ENCODE data around the gene VRK3.

Gene VRK3

GRCh38 chr19:49988433-49988832 lies 36.7 kb downstream of the VRK3 start:
- DNase-seq (ENCODE audit: insufficient read length, low spot score) (peak; percentile 82), FAIRE-seq (peak; percentile 30)

GRCh38 chr19:49988007-49988406 lies 37.2 kb downstream of the VRK3 start:
- DNase-seq (ENCODE audit: insufficient read length, low spot score) (no peak), FAIRE-seq (no peak)
- TF ChIP-seq POLR2A (IDR thresholded peaks at IDR 0.05; ENCODE audit: low read depth, low read length): no peak

More at GRCh38 chr19:49988433-49988832, 36.7 kb downstream of the VRK3 start:
- TF ChIP-seq POLR2A (IDR thresholded peaks at IDR 0.05; ENCODE audit: low read depth, low read length): no peak

DNA sequence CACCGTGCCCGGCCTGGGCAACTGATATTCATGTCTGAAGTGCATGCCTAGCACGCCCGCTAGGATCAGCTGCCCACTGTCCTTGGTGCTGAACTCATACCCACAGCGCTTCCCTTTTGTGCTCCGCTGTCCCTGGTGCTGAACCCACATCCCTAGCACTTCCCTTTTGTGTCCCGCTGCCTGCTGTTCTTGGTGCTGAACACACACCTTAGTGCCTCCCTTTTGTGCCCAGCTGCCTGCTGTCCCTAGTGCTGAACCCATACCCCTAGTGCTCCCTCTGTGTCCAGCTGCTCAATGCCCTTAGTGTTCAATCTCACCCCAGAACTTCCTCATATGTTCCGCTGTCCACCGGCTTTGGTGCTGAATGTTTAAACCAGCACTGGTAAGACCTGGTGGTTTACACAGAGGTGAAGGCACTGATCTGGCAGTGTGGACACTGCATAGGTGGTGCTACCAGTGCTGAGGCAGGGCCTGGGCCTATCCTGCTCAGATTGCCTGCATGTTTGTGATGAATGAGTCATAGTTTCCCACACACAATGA lies 37.9 kb downstream of the VRK3 start:
- FAIRE-seq: no peak
- DNase-seq (ENCODE audit: insufficient read length, low spot score): peak; percentile 46
- no peak for TF ChIP-seq POLR2A (IDR thresholded peaks at IDR 0.05; ENCODE audit: low read depth, low read length)

DNA sequence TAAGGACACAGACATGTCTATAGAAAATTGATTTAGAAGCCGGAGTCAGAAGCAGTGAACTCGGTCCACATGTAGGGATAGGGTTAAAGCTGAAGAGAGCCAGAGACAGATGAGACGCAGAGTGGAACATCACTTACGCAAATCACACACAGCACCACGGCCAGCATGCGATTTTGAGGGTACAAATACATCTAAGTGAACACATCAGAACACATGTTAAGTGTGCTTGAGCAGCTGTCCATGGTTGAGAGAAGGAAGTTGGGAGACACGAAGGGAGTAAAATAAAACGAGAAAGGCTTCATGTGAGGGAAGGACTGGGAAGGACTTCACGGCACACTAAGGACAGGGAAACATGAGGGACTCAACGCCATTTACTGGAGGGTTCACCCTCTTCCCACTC lies 38.8 kb downstream of the VRK3 start:
- FAIRE-seq (no peak), DNase-seq (ENCODE audit: insufficient read length, low spot score) (no peak)
- no peak for TF ChIP-seq POLR2A (IDR thresholded peaks at IDR 0.05; ENCODE audit: low read depth, low read length)

DNA sequence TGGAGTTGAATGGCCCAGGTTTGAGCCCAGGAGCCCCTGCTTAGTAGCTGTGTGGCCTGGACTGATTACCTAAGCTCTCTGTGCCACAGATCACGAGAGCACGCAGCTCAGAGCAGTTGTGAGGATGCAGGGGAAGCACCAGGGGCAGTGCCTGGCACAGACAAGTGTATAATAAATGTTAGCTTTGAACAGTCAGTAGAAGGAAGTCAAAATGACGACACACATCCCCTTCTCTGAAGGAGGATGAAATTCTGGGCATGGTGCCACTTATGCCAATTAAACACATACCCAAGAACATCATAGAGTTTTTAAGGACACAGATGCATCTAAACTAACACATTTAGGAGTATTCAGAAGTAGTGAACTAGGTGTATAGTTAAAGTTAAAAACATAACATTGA lies 39.3 kb downstream of the VRK3 start:
- DNase-seq (ENCODE audit: insufficient read length, low spot score) (no peak), FAIRE-seq (no peak)
- no peak for TF ChIP-seq POLR2A (IDR thresholded peaks at IDR 0.05; ENCODE audit: low read depth, low read length)

DNA sequence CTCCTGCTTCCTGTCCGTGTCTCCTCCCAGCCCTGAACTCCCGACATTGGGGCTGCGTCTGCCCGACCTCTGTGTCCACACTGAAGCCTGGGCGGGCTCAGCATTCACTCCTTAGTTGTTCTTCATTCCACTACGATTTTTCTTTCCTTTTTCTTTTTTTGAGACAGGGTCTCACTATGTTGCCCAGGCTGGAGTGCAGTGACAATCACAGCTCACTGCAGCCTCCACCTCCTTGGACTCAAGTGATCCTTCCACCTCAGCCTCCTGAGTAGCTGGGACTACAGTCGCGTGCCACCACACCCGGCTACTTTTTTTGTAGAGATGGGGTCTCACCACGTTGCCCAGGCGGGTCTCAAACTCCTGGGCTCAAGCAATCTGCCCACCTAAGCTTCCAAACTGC lies 40.7 kb downstream of the VRK3 start:
- DNase-seq (ENCODE audit: insufficient read length, low spot score) (no peak), FAIRE-seq (no peak)
- no peak for TF ChIP-seq POLR2A (IDR thresholded peaks at IDR 0.05; ENCODE audit: low read depth, low read length)

DNA sequence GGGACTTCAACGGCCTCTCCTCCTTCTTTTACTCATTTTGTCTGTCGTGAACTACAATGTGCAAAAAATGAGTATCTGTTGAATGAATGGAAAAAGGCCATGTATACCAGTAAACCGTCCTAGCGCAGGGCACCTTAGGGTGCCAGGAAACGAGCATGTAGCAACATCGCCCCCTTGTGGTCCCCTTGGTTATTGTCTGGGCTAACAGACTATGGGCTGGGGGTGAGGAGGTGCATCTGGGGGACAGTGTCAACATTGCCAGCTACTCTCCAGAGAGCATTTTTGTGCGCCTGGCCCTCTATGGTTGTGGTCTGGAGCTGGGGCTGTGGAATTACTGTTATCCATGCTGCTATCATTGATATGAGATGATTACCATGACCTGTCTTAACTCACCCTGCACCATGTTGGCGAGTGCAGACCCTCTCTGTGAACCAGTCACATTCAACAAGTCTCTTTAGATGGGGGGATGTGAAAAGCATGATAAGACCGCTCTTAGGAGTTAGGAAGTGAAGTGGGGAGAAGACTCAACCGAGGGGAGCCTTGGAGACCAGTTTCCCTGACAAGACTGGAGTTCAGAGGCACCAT lies 41.4 kb downstream of the VRK3 start:
- FAIRE-seq (no peak), DNase-seq (ENCODE audit: insufficient read length, low spot score) (peak; percentile 61)
- no peak for TF ChIP-seq POLR2A (IDR thresholded peaks at IDR 0.05; ENCODE audit: low read depth, low read length)

DNA sequence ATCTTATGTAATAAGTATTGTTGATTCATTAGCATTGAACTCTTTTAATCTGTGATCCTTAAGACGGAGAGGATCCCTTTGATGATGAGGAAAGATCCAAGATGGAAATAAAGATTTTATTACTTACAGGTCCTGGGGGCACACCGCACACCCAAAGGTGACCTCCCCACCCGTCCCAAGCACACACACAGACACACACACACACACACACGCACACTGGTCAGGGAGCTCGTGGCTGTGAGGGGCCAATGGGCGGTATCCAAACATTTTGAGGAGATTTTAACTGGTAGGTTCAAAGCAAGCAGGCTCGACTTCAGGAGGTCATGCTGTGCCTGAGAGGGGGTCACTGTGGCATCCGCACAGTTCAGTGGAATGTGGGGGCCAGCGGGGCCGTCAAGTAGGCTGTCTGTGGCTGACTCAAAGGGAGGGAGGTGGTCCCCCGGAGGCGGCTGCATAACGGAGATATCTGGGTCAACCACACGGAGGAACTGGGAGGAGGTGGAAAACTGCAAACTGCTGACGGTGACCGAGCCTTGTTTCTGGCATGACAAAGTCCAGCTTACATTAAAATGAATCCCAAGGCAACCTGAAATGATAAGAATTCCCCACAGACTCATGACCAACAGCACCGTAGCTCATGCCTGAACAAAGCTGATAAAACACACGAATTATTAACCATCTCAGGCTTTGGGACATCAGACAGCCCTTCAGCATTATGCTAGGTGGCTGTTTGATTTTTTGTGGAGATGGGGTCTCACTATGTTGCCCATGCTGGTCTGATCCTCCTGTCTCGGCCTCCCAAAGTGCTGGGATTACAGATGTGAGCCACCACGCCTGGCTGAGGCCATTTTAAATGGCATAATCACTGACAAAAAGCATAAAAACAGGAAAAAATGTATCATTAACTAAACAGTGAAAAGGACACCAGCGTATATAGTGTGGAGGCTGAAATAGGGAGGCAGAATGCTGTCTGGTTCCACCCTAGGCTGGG lies 43.3 kb downstream of the VRK3 start:
- DNase-seq (ENCODE audit: insufficient read length, low spot score) (no peak), FAIRE-seq (no peak)
- no peak for TF ChIP-seq POLR2A (IDR thresholded peaks at IDR 0.05; ENCODE audit: low read depth, low read length)

DNA sequence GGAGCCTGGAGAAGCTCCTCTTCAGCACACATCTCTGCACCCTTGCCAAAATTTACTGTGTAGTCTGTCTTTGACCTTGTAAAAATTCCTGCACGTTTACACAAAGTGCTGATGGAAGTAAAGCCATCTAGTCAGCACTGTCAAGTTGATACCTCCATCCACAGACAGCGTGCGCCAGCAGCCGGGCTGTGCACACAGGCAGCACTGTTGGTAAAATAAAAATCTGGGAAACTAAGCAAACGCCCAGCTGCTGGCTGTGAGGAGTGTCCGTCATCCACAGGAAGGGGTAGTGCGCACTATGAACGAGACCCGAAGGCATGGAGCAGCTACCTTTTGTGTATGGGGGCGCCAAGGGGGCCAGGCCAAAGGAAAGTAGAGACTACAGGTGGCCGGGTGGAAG lies 46.8 kb downstream of the VRK3 start:
- DNase-seq (ENCODE audit: insufficient read length, low spot score): no peak
- no peak for FAIRE-seq

DNA sequence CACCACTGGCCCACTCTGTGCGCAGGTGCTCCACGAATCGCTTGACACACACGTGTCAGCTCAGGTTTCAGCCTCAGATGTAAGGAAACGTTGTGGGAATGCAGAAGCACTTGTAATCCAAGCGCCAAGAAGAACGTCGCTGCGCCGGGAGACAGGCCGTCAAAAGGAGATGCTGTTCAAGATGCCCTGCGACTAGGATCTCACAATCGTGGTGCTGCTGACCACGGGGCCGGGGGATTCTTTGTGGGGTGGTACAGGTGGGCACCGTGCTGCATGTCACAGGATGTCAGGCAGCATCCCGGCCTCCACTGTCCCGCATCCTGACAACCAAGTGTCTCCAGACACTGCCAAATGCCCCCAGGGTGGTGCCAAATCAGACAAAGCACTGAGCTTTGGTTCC lies 47.3 kb downstream of the VRK3 start:
- FAIRE-seq (no peak), DNase-seq (ENCODE audit: insufficient read length, low spot score) (no peak)
- TF ChIP-seq POLR2A (IDR thresholded peaks at IDR 0.05; ENCODE audit: low read depth, low read length): no peak

More for the DNA sequence above, 46.8 kb downstream of the VRK3 start:
- TF ChIP-seq POLR2A (IDR thresholded peaks at IDR 0.05; ENCODE audit: low read depth, low read length): no peak

GRCh38 chr19:49977076-49977475 lies 48.1 kb downstream of the VRK3 start:
- no peak for DNase-seq (ENCODE audit: insufficient read length, low spot score)
- FAIRE-seq: no peak
- no peak for TF ChIP-seq POLR2A (IDR thresholded peaks at IDR 0.05; ENCODE audit: low read depth, low read length)

DNA sequence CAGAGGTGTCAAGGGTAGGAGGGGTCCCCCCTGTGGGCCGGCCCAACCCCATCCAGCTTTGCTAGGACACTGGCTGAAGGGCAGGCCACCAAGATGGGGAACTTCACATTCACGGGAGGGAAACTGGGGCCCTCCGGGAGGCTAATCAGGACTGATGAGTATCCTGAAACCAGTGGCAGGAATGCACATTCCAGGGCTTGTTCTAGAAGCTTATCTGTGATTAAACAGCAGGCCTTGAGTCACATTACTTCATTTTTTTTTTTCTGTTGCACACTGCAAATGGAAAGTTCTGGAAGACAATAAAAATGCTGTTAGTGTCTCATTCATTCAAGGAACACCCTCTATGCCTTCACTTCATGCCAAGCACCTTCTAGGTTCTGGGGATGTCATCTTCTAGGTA lies 48.7 kb downstream of the VRK3 start:
- FAIRE-seq: no peak
- DNase-seq (ENCODE audit: insufficient read length, low spot score): no peak
- TF ChIP-seq POLR2A (IDR thresholded peaks at IDR 0.05; ENCODE audit: low read depth, low read length): no peak

GRCh38 chr19:49975051-49975450 lies 50.1 kb downstream of the VRK3 start:
- DNase-seq (ENCODE audit: insufficient read length, low spot score) (no peak), FAIRE-seq (no peak)
- no peak for TF ChIP-seq POLR2A (IDR thresholded peaks at IDR 0.05; ENCODE audit: low read depth, low read length)

DNA sequence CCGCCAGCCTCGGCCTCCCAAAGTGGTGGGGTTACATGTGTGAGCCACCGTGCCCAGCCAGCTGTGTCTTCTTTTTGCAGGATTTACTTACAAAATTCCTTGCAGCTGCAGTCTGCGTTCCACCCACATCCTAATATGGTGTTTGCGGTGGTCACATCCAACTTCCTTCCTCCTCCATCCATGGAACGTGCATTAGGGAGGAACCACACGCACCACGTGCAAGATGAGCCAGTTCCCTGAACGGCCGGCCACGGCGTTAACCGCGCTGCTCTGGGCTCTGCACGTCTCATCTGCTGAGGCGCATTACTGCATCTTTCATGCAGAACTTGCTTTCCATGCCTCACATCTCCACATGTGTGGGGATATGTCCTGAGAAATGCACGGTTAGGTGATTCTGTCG lies 51.2 kb downstream of the VRK3 start:
- DNase-seq (ENCODE audit: insufficient read length, low spot score) (no peak), FAIRE-seq (no peak)
- TF ChIP-seq POLR2A (IDR thresholded peaks at IDR 0.05; ENCODE audit: low read depth, low read length): no peak

Measured in H54 (cell line).